Spleen (tissue), 7 donors: Measurements from ENCODE around the gene RIOK2.

Experiments
- CTCF ChIP-seq, 11 experiments: fragments of 200-600 bp in 7 of 11; fragments of 450-650 bp in 4 of 11; sonication (generic) in 4 of 11; IDR thresholded peaks in 8 of 11; conservative IDR thresholded peaks in 3 of 11; 1 replicate in 7 of 11; 2 replicates in 4 of 11; pipeline versions ENCODE4 v1.4.0 to v1.8.0; 2016 to 2021; ENCODE audit warnings: antibody characterized with exemption in 11 of 11, inconsistent platforms in 4 of 11, mild to moderate bottlenecking in 1 of 11
- POLR2A ChIP-seq, 3 donors: fragments of 450-650 bp; IDR thresholded peaks; one replicate each; pipeline ENCODE4 v1.5.1; 2017; ENCODE audit warnings: antibody characterized with exemption in 3 of 3, mild to moderate bottlenecking in 1 of 3
- POLR2AphosphoS5 ChIP-seq, 3 donors: sonication (generic); formaldehyde crosslinking; IDR thresholded peaks; one replicate each; pipeline ENCODE4 v1.5.1; 2017; ENCODE audit warnings: antibody characterized with exemption in 3 of 3
- donor health status: DM: no; HTN: no; CAD: no; lungs with moderate emphysema.
- donor health status: DM: no; HTN: no; CAD: no.
- donor health status: DM: no; HTN: no; CAD: no.

DNA sequence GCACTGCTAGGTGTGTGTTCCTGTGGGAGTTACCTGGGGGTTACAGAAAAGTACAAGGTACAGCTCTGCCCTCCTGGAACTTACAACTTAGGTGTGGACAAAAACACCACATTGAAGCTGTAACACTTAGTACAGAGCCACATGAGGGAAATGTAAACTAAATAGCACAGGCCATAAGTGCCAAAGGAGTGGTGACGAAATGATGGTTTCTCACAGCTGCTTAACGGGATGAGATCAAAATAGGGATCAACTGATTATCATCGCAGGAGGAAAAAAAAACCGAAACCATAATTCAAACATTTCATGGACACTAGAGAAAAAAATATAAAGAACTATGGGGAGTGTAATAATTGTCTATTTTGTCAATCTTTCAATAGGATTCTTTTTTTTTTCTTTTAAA lies 46.6 kb downstream of the RIOK2 start:
- TF ChIP-seq CTCF (IDR thresholded peaks at IDR 0.05 in 8 of 11, conservative IDR thresholded peaks at IDR 0.05 in 3 of 11), result no peak
- no peak for TF ChIP-seq POLR2A (IDR thresholded peaks at IDR 0.05)
- TF ChIP-seq POLR2AphosphoS5 (IDR thresholded peaks at IDR 0.05), result no peak
